GM12874 (cell line): ENCODE results near the gene RNF144A.

Source experiments
- CTCF ChIP-seq: IDR thresholded peaks from 2 replicates; pipeline ENCODE4 v1.5.1; 2011; ENCODE audit warnings: low read depth, mild to moderate bottlenecking, control low read depth, low read length, moderate library complexity; ENCODE audit not compliant: insufficient read depth

The RNF144A gene

GRCh38 chr2:7060631-7061449 is 143.6 kb downstream of the RNF144A start:
- no peak for TF ChIP-seq CTCF

GRCh38 chr2:7061450-7061789 is 144.2 kb downstream of the RNF144A start:
- no peak for TF ChIP-seq CTCF

DNA sequence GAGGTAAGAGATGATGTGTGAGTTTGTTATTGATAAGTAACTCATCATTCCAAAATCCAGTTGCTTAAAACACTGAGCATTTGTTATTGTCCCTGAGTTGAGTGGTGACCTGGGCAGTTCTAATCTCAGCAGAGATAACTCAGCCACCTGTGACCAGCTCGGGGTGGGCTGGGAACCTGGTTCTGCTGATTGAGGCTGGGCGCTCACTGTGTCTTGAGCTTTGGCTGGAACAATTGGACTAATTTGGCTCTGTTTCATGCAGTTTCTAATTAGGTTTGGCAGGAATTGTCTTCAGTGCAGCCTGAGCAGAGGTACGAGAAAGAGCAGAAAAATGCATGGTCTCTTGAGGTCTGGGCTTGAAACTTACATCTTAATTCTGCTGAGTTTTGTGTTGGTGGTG is 144.7 kb downstream of the RNF144A start:
- TF ChIP-seq CTCF: no peak

DNA sequence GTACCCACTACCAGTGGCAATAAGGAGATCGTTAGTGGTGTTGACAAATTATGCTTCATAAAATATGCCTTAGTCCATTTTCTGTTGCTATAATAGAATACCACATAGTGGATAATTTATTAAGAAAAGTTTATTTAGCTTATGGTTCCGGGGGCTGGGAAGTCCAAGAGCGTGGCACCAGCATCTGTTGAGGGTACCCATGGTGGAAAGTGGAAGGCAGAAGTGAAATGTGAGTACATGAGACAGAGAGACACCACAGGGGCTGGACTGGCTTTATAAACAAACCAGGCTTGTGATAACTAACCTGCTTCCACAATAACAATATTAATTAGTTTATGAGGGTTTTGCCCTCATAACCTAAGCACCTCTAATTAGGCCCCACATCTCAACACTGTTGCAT is 146.6 kb downstream of the RNF144A start:
- TF ChIP-seq CTCF: no peak

DNA sequence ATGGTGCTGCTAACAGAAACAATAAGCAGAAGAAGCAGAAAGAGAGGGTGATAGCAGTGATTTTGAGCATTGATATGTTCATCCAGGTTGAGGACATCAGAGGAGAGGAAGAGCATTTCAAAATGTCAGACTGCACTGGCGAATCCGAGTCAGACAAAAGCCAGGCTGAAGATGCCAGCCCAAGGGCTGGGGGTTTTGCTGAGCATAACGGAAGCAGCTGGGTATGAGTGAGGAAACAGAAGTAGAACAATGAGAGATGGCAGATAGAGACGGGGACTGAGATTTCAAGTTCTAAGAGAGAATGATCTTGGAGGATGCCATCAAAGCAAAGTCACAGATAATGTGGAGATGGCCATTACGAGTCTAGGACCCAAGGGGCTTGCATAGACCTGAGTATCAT is 151.2 kb downstream of the RNF144A start:
- TF ChIP-seq CTCF: no peak

- no peak for TF ChIP-seq CTCF
Measured at GRCh38 chr2:7070483-7070882, 153.3 kb downstream of the RNF144A start.

DNA sequence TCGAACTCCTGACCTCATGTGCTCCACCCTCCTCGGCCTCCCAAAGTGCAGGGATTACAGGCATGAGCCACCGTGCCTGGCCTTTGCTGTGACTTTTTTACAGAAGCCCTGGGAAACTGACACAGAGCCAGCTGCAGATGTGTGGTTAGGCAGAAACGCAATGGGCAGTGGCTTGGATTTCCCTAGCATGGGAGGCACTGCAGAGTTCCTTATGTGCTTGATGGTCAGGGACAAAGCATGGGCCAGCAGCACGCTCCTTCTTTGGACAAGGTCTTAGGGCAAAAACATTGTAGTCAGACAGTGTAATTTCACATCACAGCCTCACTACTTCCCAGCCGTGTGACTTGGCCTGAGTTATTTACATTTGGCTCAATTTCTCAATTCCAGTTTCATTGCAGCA is 153.9 kb downstream of the RNF144A start:
- no peak for TF ChIP-seq CTCF
